Measurements from ENCODE around the gene CHST14.
A peak's percentile ranks its signal among the peaks of the same experiment; 100 is the strongest.

Gene CHST14

GRCh38 chr15:40463886-40464545, 6.8 kb upstream of the CHST14 start:
- H3K36me3 ChIP-seq (ENCODE audit: control insufficient read depth, insufficient read depth, low read length) = peaks cover 78% of the 10 kb centered on the region
- H3K9me3 ChIP-seq (ENCODE audit: control insufficient read depth, low read length) = no peaks in the 10 kb centered on the region
- H3K27ac ChIP-seq (ENCODE audit: low read depth, low read length, severe bottlenecking) = no peak overlapping the region
- H3K4me3 ChIP-seq (ENCODE audit: extremely low read depth, insufficient read depth, low read length, poor library complexity, severe bottlenecking) = no peak overlapping the region
- 96 to 98% methylated on average over 6 to 11 of the region's 14 CpGs for WGBS, 2 experiments (ENCODE audit: insufficient coverage in 2 of 2)
- no peaks in the 10 kb centered on the region for H3K4me1 ChIP-seq (ENCODE audit: control insufficient read depth, insufficient read depth, low read length, poor library complexity, severe bottlenecking)

- Histone ChIP-seq H3K4me3 (ENCODE audit: extremely low read depth, insufficient read depth, low read length, poor library complexity, severe bottlenecking) (no peak overlapping the region), H3K27ac (ENCODE audit: low read depth, low read length, severe bottlenecking) (no peak overlapping the region), H3K36me3 (ENCODE audit: control insufficient read depth, insufficient read depth, low read length) (peaks cover 71% of the 10 kb centered on the region), H3K4me1 (ENCODE audit: control insufficient read depth, insufficient read depth, low read length, poor library complexity, severe bottlenecking) (peaks cover 3% of the 10 kb centered on the region), H3K9me3 (ENCODE audit: control insufficient read depth, low read length) (no peaks in the 10 kb centered on the region)
- 100% methylated on average over 2 of the region's 3 CpGs; no CpG with 5 or more reads in 1 of the 2 experiments for WGBS, 2 experiments (ENCODE audit: insufficient coverage in 2 of 2)
Observed at GRCh38 chr15:40464595-40465185, 6.1 kb upstream of the CHST14 start.

- Histone ChIP-seq H3K4me1 (ENCODE audit: control insufficient read depth, insufficient read depth, low read length, poor library complexity, severe bottlenecking) (peaks cover 8% of the 10 kb centered on the region), H3K4me3 (ENCODE audit: extremely low read depth, insufficient read depth, low read length, poor library complexity, severe bottlenecking) (no peak overlapping the region), H3K27ac (ENCODE audit: low read depth, low read length, severe bottlenecking) (no peak overlapping the region), H3K36me3 (ENCODE audit: control insufficient read depth, insufficient read depth, low read length) (peaks cover 65% of the 10 kb centered on the region), H3K9me3 (ENCODE audit: control insufficient read depth, low read length) (no peaks in the 10 kb centered on the region)
- WGBS, 2 experiments (ENCODE audit: insufficient coverage in 2 of 2) = 97 to 99% methylated on average over 8 of the region's 10 CpGs
Observed at GRCh38 chr15:40465939-40466338, 4.8 kb upstream of the CHST14 start.

- Histone ChIP-seq H3K9me3 (ENCODE audit: control insufficient read depth, low read length) (no peaks in the 10 kb centered on the region), H3K4me1 (ENCODE audit: control insufficient read depth, insufficient read depth, low read length, poor library complexity, severe bottlenecking) (peaks cover 9% of the 10 kb centered on the region), H3K4me3 (ENCODE audit: extremely low read depth, insufficient read depth, low read length, poor library complexity, severe bottlenecking) (no peak overlapping the region), H3K27ac (ENCODE audit: low read depth, low read length, severe bottlenecking) (no peak overlapping the region), H3K36me3 (ENCODE audit: control insufficient read depth, insufficient read depth, low read length) (peaks cover 63% of the 10 kb centered on the region)
- 77 to 86% methylated on average over 4 to 6 of the region's 7 CpGs for WGBS, 2 experiments (ENCODE audit: insufficient coverage in 2 of 2)
Observed at GRCh38 chr15:40466426-40467260, 4.1 kb upstream of the CHST14 start.

GRCh38 chr15:40467261-40467615, 3.5 kb upstream of the CHST14 start:
- Histone ChIP-seq H3K4me3 (ENCODE audit: extremely low read depth, insufficient read depth, low read length, poor library complexity, severe bottlenecking) (no peak overlapping the region), H3K36me3 (ENCODE audit: control insufficient read depth, insufficient read depth, low read length) (peaks cover 60% of the 10 kb centered on the region), H3K9me3 (ENCODE audit: control insufficient read depth, low read length) (no peaks in the 10 kb centered on the region), H3K27ac (ENCODE audit: low read depth, low read length, severe bottlenecking) (no peak overlapping the region), H3K4me1 (ENCODE audit: control insufficient read depth, insufficient read depth, low read length, poor library complexity, severe bottlenecking) (peaks cover 15% of the 10 kb centered on the region)

- Histone ChIP-seq H3K4me1 (ENCODE audit: control insufficient read depth, insufficient read depth, low read length, poor library complexity, severe bottlenecking) (peaks cover 15% of the 10 kb centered on the region), H3K9me3 (ENCODE audit: control insufficient read depth, low read length) (no peaks in the 10 kb centered on the region), H3K27ac (ENCODE audit: low read depth, low read length, severe bottlenecking) (no peak overlapping the region), H3K36me3 (ENCODE audit: control insufficient read depth, insufficient read depth, low read length) (peaks cover 53% of the 10 kb centered on the region), H3K4me3 (ENCODE audit: extremely low read depth, insufficient read depth, low read length, poor library complexity, severe bottlenecking) (no peak overlapping the region)
- WGBS, 2 experiments (ENCODE audit: insufficient coverage in 2 of 2) = 94 to 95% methylated on average over 3 to 4 of the region's 4 CpGs
Observed at GRCh38 chr15:40468898-40469331, 1.9 kb upstream of the CHST14 start.

GRCh38 chr15:40469776-40470390, 901 bp upstream of the CHST14 start:
- H3K4me1 ChIP-seq (ENCODE audit: control insufficient read depth, insufficient read depth, low read length, poor library complexity, severe bottlenecking) = peaks cover 15% of the 10 kb centered on the region
- H3K4me3 ChIP-seq (ENCODE audit: extremely low read depth, insufficient read depth, low read length, poor library complexity, severe bottlenecking) = no peak overlapping the region
- 90% methylated on average over 7 of the region's 7 CpGs for WGBS, 2 experiments (ENCODE audit: insufficient coverage in 2 of 2)
- peak overlapping the region; percentile 87 for H3K27ac ChIP-seq (ENCODE audit: low read depth, low read length, severe bottlenecking)
- H3K36me3 ChIP-seq (ENCODE audit: control insufficient read depth, insufficient read depth, low read length) = peaks cover 43% of the 10 kb centered on the region
- no peaks in the 10 kb centered on the region for H3K9me3 ChIP-seq (ENCODE audit: control insufficient read depth, low read length)

GRCh38 chr15:40471105-40471807, 472 bp downstream of the CHST14 start:
- Histone ChIP-seq H3K4me1 (ENCODE audit: control insufficient read depth, insufficient read depth, low read length, poor library complexity, severe bottlenecking) (peaks cover 15% of the 10 kb centered on the region), H3K36me3 (ENCODE audit: control insufficient read depth, insufficient read depth, low read length) (peaks cover 29% of the 10 kb centered on the region), H3K4me3 (ENCODE audit: extremely low read depth, insufficient read depth, low read length, poor library complexity, severe bottlenecking) (peak overlapping the region; percentile 56), H3K27ac (ENCODE audit: low read depth, low read length, severe bottlenecking) (peak overlapping the region; percentile 64), H3K9me3 (ENCODE audit: control insufficient read depth, low read length) (no peaks in the 10 kb centered on the region)
- 2% methylated on average over 47 to 50 of the region's 60 CpGs for WGBS, 2 experiments (ENCODE audit: insufficient coverage in 2 of 2)

- Histone ChIP-seq H3K4me3 (ENCODE audit: extremely low read depth, insufficient read depth, low read length, poor library complexity, severe bottlenecking) (peak overlapping the region; percentile 56), H3K27ac (ENCODE audit: low read depth, low read length, severe bottlenecking) (no peak overlapping the region), H3K9me3 (ENCODE audit: control insufficient read depth, low read length) (no peaks in the 10 kb centered on the region), H3K36me3 (ENCODE audit: control insufficient read depth, insufficient read depth, low read length) (peaks cover 25% of the 10 kb centered on the region), H3K4me1 (ENCODE audit: control insufficient read depth, insufficient read depth, low read length, poor library complexity, severe bottlenecking) (peaks cover 15% of the 10 kb centered on the region)
- 18 to 23% methylated on average over 12 to 13 of the region's 16 CpGs for WGBS, 2 experiments (ENCODE audit: insufficient coverage in 2 of 2)
Observed at GRCh38 chr15:40471808-40472150, 995 bp downstream of the CHST14 start.

GRCh38 chr15:40472171-40472727, 1.5 kb downstream of the CHST14 start:
- H3K27ac ChIP-seq (ENCODE audit: low read depth, low read length, severe bottlenecking) = no peak overlapping the region
- H3K36me3 ChIP-seq (ENCODE audit: control insufficient read depth, insufficient read depth, low read length) = peaks cover 20% of the 10 kb centered on the region
- peaks cover 15% of the 10 kb centered on the region for H3K4me1 ChIP-seq (ENCODE audit: control insufficient read depth, insufficient read depth, low read length, poor library complexity, severe bottlenecking)
- H3K9me3 ChIP-seq (ENCODE audit: control insufficient read depth, low read length) = no peaks in the 10 kb centered on the region
- peak overlapping the region; percentile 56 for H3K4me3 ChIP-seq (ENCODE audit: extremely low read depth, insufficient read depth, low read length, poor library complexity, severe bottlenecking)
- WGBS, 2 experiments (ENCODE audit: insufficient coverage in 2 of 2) = 83 to 86% methylated on average over 9 of the region's 9 CpGs
